Spleen (tissue), 7 donors: ENCODE measurements around the gene TTC21A.

ENCODE experiments used
- CTCF ChIP-seq, 11 experiments: fragments of 200-600 bp in 7 of 11; fragments of 450-650 bp in 4 of 11; sonication (generic) in 4 of 11; IDR thresholded peaks in 8 of 11; conservative IDR thresholded peaks in 3 of 11; 1 replicate in 7 of 11; 2 replicates in 4 of 11; pipeline versions ENCODE4 v1.4.0 to v1.8.0; 2016 to 2021; ENCODE audit warnings: antibody characterized with exemption in 11 of 11, inconsistent platforms in 4 of 11, mild to moderate bottlenecking in 1 of 11
- POLR2A ChIP-seq, 3 donors: fragments of 450-650 bp; IDR thresholded peaks; one replicate each; pipeline ENCODE4 v1.5.1; 2017; ENCODE audit warnings: antibody characterized with exemption in 3 of 3, mild to moderate bottlenecking in 1 of 3
- POLR2AphosphoS5 ChIP-seq, 3 donors: sonication (generic); formaldehyde crosslinking; IDR thresholded peaks; one replicate each; pipeline ENCODE4 v1.5.1; 2017; ENCODE audit warnings: antibody characterized with exemption in 3 of 3
- donor health status: DM: no; HTN: no; CAD: no; lungs with moderate emphysema.
- donor health status: DM: no; HTN: no; CAD: no.
- donor health status: DM: no; HTN: no; CAD: no.

- TF ChIP-seq CTCF (IDR thresholded peaks at IDR 0.05 in 8 of 11, conservative IDR thresholded peaks at IDR 0.05 in 3 of 11) = no peak
- TF ChIP-seq POLR2AphosphoS5 (IDR thresholded peaks at IDR 0.05) = no peak
- TF ChIP-seq POLR2A (IDR thresholded peaks at IDR 0.05) = no peak
Observed at GRCh38 chr3:39184081-39184967, 76.8 kb downstream of the TTC21A start.
